Uterus (tissue), 4 donors: ENCODE measurements around the gene RAB3IP. TPM values are rescaled to one million over a fixed set of nuclear protein-coding genes. Genes with fewer than 3 reads are reported as not detected.

Experiments used
- DNase-seq, 2 donors: peaks; one replicate each; pipeline ENCODE4 v3.0.0-alpha.2; 2019 to 2020
- H3K27ac ChIP-seq, 2 donors: fragments of 200-600 bp; sonication (generic); 1 replicate in 1 of 2; 2 replicates in 1 of 2; pipeline ENCODE4 v1.5.1; 2016 to 2018
- H3K27me3 ChIP-seq, 2 donors: fragments of 200-600 bp; sonication (generic); one replicate each; pipeline ENCODE4 v1.5.1; 2018 to 2019; ENCODE audit warnings: control low read depth in 1 of 2
- H3K36me3 ChIP-seq, 2 donors: fragments of 200-600 bp; sonication (generic); one replicate each; pipeline ENCODE4 v1.5.1; 2019; ENCODE audit warnings: control low read depth in 1 of 2
- H3K4me1 ChIP-seq, 2 donors: fragments of 200-600 bp; sonication (generic); one replicate each; pipeline ENCODE4 v1.5.1; 2018 to 2019; ENCODE audit warnings: control low read depth in 1 of 2
- H3K4me3 ChIP-seq, 2 donors: fragments of 200-600 bp; sonication (generic); 1 replicate in 1 of 2; 2 replicates in 1 of 2; pipeline ENCODE4 v1.5.1; 2018 to 2019; ENCODE audit warnings: mild to moderate bottlenecking in 1 of 2
- H3K9me3 ChIP-seq, 2 donors: fragments of 200-600 bp; sonication (generic); one replicate each; pipeline ENCODE4 v1.5.1; 2019; ENCODE audit warnings: control low read depth in 1 of 2
- POLR2A ChIP-seq, 2 donors: fragments of 450-650 bp; IDR thresholded peaks; one replicate each; pipeline ENCODE4 v1.6.1; 2016; ENCODE audit warnings: antibody characterized with exemption in 2 of 2, mild to moderate bottlenecking in 1 of 2, moderate library complexity in 1 of 2
- intact Hi-C: fragments of 100-400 bp; cut with DNase I; formaldehyde crosslinking; loops from one replicate; pipeline ENCODE4 v1.15.1; 2023; ENCODE audit warnings: low total_unique reads
- total RNA-seq, 4 donors: library from RNA; depleted of rRNA in 3 of 4; stranded (reverse); fragments of >200 nt in 3 of 4; gene quantifications; one replicate each; pipeline versions ENCODE4 v1.1.0 to v1.2.4, GENCODE V29; 2014 to 2023
- TF ChIP-seq, protein P1 (sequence below), 4 experiments: fragments of 200-600 bp in 2 of 4; fragments of 450-650 bp in 2 of 4; sonication (generic) in 2 of 4; IDR thresholded peaks; one replicate each; pipeline ENCODE4 v1.5.1; 2016 to 2019; ENCODE audit warnings: antibody characterized with exemption in 4 of 4, mild to moderate bottlenecking in 2 of 4, moderate library complexity in 1 of 4
- donor health status: DM: yes; HTN: yes; CAD: no.

The RAB3IP gene
- total RNA-seq, 4 donors from 2014 or later, result 13.5 to 71.5 (median 21.1) TPM

DNA sequence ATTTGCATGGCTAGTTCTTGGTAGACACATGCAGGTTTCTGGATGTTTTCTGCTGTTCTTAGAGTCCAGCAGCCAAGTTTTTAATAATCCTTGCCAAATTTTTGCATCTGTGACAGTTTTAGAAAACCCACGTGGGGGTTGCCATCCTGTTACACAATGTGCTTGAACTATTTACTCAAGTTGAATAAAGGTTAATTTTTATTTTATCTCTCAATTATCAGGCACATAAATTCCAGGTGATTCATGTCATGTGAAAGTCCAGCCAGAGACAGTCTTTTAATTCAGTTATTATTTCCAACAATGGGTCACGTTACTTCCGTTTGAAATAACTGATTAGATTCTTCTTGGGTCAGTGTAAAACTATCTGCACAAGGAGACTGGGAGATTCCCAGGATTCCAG, 102.1 kb downstream of the RAB3IP start:
- Histone ChIP-seq H3K27me3 (no peaks in the 10 kb centered on the region), H3K4me3 (no peak overlapping the region), H3K4me1 (no peaks in the 10 kb centered on the region), H3K27ac (no peak overlapping the region), H3K9me3 (no peaks in the 10 kb centered on the region), H3K36me3 (no peaks in the 10 kb centered on the region)
- no peak for DNase-seq
- no peak for TF ChIP-seq POLR2A (IDR thresholded peaks at IDR 0.05)
- TF ChIP-seq, protein P1, sequence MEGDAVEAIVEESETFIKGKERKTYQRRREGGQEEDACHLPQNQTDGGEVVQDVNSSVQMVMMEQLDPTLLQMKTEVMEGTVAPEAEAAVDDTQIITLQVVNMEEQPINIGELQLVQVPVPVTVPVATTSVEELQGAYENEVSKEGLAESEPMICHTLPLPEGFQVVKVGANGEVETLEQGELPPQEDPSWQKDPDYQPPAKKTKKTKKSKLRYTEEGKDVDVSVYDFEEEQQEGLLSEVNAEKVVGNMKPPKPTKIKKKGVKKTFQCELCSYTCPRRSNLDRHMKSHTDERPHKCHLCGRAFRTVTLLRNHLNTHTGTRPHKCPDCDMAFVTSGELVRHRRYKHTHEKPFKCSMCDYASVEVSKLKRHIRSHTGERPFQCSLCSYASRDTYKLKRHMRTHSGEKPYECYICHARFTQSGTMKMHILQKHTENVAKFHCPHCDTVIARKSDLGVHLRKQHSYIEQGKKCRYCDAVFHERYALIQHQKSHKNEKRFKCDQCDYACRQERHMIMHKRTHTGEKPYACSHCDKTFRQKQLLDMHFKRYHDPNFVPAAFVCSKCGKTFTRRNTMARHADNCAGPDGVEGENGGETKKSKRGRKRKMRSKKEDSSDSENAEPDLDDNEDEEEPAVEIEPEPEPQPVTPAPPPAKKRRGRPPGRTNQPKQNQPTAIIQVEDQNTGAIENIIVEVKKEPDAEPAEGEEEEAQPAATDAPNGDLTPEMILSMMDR (IDR thresholded peaks at IDR 0.05), result no peak
- intact Hi-C loops, result no loop called here

DNA sequence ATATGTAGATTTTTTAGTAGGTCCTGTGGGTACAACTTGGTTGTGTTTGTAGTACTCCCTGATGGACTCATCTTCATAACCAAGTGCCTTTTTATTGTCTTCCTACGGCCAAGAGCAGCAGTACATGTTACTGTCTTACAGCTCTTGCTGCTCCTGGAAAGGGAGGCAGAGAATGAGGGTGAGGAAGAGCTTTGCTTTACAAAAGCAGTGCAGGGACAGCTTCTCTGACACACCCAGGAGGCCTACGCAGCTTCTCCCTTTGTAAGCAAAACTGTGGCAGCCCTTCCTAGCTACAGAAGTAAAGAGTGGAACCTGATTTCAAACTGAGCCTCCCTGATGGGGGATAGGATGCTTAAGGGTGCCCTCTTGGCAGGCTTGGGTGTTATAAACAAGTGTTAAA, 104.9 kb downstream of the RAB3IP start:
- no peaks in the 10 kb centered on the region for H3K4me1 ChIP-seq
- H3K36me3 ChIP-seq, result no peaks in the 10 kb centered on the region
- no peak overlapping the region for H3K4me3 ChIP-seq
- TF ChIP-seq, protein P1 (IDR thresholded peaks at IDR 0.05), result no peak
- TF ChIP-seq POLR2A (IDR thresholded peaks at IDR 0.05), result no peak
- intact Hi-C loops, result no loop called here
- H3K27me3 ChIP-seq, result no peaks in the 10 kb centered on the region
- no peak for DNase-seq
- no peak overlapping the region for H3K27ac ChIP-seq
- H3K9me3 ChIP-seq, result no peaks in the 10 kb centered on the region

DNA sequence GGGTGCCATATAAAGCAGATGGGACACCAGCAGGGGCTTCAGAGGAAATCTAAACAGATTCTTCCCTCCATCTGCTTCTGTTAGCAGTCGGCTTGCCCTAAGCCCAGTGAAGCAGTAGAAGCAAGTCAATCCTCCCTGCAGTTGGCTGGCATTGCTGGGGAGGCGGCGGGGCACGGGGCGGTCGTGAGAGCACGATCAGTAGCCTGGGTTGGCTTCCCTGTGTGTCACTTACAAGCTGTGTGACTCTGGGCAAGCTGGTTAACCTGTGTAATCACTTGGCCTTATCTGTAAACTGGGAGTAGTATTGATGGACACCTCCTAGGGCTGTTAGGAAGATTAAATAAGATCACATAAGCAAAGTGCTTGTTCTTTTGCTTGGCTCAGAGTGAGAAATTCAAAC, 105.8 kb downstream of the RAB3IP start:
- Histone ChIP-seq H3K4me1 (no peaks in the 10 kb centered on the region), H3K4me3 (no peak overlapping the region), H3K27me3 (no peaks in the 10 kb centered on the region), H3K27ac (no peak overlapping the region), H3K36me3 (no peaks in the 10 kb centered on the region), H3K9me3 (no peaks in the 10 kb centered on the region)
- intact Hi-C loops, result no loop called here
- TF ChIP-seq, protein P1 (IDR thresholded peaks at IDR 0.05), result no peak
- TF ChIP-seq POLR2A (IDR thresholded peaks at IDR 0.05), result no peak
- no peak for DNase-seq

DNA sequence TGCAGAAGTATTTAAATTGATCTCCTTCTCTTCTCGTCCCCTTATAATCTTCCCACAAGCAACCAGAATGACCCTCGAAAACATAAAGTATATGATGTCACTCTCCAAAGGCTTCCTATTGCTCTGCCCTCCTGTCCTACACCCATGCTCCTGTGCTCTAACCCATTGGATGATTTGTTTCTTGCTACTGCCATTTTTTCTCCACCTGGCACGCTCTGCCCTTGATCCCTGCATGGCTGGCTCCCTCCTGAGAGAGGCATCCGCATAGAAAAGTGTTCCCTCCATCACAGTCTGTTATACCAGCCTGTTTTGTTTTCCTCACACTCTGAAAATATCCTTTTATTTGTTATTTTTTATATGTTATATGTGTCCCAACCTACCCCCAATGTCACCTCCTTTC, 106.2 kb downstream of the RAB3IP start:
- H3K9me3 ChIP-seq, result no peaks in the 10 kb centered on the region
- no peak for DNase-seq
- intact Hi-C loops, result no loop called here
- H3K27ac ChIP-seq, result no peak overlapping the region
- H3K4me1 ChIP-seq, result no peaks in the 10 kb centered on the region
- no peaks in the 10 kb centered on the region for H3K27me3 ChIP-seq
- TF ChIP-seq POLR2A (IDR thresholded peaks at IDR 0.05), result no peak
- TF ChIP-seq, protein P1 (IDR thresholded peaks at IDR 0.05), result no peak
- H3K36me3 ChIP-seq, result no peaks in the 10 kb centered on the region
- no peak overlapping the region for H3K4me3 ChIP-seq

DNA sequence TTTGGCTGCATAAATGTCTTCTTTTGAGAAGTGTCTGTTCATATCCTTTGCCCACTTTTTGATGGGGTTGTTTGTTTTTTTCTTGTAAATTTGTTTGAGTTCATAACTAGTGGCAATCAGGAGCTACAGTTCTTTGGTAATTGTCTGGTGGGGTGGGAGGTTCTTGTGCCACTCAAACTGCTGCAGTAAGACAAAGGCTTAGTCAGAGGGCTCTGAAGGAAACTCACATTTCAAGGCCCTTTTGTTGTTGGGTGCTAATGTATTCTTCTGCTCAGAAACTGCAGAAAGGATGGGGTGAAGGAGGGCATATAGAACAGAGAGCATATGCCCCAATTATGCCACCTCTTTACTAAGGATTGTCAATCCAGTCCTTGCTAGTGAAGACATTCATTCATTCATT, 108.3 kb downstream of the RAB3IP start:
- no peak overlapping the region for H3K27ac ChIP-seq
- TF ChIP-seq, protein P1 (IDR thresholded peaks at IDR 0.05), result no peak
- TF ChIP-seq POLR2A (IDR thresholded peaks at IDR 0.05), result no peak
- no peaks in the 10 kb centered on the region for H3K27me3 ChIP-seq
- intact Hi-C loops, result no loop called here
- no peaks in the 10 kb centered on the region for H3K4me1 ChIP-seq
- H3K9me3 ChIP-seq, result no peaks in the 10 kb centered on the region
- H3K4me3 ChIP-seq, result no peak overlapping the region
- DNase-seq, result no peak
- no peaks in the 10 kb centered on the region for H3K36me3 ChIP-seq
